Effector CD8-positive, alpha-beta T cell (primary cell): ENCODE data around the gene GMDS.

Experiments
- DNase-seq: peaks from one replicate; lab custom pipeline; 2025; lab: John Stamatoyannopoulos, UW

The GMDS gene

DNA sequence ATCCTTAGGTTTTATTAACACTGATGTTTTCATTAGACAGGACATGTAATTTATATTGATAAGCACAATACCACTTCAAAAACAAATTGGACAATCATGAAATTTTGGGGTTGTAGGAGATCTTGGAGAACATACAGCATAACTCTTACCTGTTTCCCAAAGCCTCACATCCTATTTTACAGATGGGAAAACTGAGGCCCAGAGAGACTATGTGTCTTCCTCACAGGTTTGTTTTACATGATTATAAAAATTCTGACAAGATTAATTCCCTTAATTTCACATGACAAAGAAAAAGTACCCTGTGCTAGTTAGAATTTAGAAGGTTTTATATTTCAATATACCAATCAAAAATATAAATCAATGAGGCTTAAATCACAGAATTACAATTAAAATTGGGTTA is 145.5 kb downstream of the GMDS start:
- no peak for DNase-seq

DNA sequence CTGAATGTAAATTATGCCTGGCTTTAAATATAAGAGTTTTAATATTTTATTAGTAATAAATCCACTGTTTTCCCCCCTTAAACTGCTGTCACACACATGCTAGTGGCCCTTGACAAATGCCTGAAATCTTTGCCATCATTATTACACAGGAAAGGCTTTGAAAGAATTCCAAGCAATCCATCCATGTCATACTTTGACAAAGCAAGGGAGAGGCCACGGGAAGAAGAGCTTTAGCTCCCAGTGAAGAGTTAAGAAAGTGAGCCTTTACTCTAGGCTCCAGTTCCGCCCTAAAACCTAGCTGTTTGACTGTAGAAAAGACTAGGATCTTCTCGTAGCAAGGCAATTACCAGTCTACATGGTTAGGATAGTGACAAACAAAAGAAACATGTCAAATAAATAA is 147.9 kb downstream of the GMDS start:
- DNase-seq, result no peak

DNA sequence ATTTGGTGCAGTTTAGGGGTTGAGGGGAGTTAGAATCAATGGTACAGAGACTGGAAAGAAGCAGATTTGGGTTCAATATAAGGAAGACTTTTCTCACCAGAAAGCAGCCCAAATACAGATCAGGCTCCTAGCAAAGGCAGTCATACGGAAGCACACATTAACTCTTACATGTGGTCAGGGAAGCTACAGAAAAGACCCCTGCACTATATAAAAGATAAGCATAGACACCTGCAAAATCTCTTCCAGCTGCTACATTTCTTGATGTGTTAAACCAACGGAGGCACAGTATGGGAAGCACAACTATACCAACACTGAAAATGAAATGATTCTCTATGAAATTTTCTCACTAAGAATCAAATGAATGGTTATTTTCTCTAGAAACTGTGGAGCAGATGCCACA is 150.8 kb downstream of the GMDS start:
- no peak for DNase-seq

DNA sequence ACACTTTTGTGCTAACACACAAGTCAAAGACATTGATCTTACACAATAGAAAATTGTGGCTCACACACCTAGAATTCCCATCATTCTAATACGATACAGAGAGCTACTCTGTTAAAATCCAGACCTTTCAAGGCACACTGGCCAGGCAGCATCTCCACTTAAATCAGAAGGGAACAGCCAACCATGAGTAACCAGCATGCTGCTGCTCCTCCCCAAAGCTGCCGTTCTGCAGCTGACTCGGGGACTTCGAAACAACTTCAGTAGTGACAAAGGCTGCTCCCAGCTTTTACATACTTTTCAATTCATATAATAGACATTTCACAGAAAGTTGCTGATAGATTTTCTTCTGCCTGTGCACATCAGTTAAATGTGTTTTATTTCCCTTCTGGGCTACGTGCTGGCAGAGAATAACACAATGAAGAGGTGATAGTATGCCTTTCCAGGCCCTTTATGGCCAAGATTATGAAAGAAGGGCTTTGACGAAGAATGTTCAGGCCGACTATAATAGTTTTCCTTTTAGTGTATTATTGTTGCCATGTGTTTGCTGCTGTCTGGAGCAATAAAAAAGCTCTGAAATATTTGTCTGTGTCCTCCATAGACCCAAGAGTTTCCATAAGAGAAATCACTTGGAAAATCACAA is 159.0 kb downstream of the GMDS start:
- no peak for DNase-seq

DNA sequence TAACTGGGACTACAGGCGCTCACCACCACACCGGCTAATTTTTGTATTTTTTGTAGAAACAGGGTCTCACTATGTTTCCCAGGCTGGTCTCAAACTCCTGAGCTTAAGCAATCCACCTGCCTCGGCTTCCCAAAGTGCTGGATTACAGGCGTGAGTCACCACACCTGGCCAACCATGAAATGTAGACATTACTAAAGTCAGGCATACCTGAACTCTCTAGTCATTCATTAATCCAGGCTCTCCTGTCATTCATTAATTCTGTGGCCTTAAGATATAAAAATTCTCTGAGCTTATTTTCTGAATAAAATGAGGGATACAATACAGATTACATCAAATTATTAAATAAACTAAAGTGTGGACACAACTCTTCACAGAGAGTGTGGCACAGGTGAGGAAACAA is 159.7 kb downstream of the GMDS start:
- no peak for DNase-seq

DNA sequence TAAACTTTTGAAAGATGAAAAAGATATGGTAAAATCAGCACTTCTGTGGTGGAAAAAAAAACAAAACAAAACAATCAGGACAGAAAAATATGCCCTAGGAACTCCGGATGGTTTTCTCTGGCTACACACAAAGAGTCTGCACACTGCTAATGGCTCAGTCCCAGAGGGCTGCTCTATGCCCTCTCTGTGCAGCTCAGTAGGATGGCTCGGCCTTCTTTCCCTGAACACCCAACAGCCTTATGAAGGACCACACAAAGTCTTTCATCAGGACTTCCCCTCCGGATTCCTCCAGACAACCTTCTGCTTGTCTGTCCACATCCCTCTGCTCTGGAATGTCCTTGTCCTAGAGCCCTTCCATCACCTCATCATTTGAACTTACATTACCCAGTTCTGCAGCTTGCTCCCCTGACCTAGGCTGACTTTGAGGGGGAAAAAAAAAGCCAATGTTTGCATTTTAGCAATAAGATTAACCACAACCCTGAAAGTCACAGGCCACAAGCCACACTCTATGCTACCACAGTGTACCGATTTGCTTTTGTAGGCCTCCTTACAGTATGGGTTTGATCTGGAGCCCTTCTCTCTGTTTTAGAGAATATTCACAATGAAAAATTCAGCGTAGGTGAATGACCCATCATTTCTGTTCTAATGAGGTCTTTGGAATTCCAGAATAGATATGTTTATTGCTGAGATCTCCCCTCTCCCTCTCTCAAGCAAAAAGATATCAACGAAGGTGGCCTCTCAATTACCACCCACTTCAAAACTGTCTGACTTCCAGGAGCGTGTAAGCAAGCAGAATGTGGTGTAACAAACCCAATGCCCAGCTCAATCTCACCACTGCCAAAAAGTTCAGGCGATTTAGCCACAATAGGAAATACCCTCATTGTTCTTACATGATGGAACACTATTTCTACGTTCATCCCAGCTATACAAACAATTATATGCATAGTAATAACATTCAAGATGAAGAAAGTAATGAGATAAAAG is 164.0 kb downstream of the GMDS start:
- no peak for DNase-seq

DNA sequence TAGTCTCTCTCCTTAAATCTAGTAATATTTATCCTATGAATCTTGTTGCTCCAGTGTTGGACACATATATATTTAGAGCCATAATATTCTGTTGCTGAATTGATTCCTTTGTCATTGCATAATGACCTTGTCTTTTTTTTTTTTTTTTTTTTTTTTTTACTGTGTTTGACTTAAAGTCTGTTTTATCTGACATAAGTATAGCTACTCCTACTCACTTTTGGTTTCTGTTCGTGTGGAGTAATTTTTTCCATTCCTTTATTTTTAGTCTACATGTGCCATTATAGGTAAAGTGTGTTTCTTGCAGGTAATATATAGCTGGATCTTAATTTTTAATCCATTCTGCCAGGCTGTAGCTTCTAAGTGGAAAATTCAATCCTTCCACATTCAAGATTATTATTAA is 166.5 kb downstream of the GMDS start:
- no peak for DNase-seq

DNA sequence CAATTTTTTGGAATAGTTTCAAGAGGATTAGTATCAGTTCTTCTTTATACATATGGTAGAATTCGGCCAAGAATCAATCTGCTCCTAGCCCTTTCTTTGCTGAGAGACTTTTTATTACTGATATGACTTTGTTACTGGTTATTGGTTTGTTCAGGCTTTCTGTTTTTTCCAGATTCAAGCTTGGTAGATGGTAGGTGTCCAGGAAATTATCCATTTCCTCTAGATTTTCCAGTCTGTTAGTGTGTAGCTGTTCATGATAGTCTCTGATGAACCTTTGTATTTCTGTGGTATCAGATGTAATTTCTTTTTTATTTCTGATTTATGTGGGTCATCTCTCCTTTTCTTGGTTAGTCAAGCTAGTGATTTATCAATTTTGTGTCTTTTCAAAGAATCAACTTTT is 167.6 kb downstream of the GMDS start:
- no peak for DNase-seq

DNA sequence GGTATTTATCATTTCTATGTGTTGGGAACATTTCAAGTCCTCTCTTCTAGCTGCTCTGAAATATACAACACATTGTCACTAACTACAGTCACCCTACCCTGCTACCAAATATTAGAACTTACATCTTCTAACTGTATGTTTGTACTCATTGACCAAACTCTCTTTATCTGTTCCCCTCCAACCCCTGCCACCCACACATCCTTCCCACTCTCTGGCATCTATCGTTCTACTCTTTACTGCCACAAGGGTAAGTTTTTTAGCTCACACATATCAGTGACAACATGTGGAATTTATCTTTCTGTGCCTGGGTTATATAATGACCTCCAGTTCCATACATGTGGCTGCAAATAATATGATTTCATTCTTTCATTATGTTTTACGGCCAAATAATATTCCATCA is 171.9 kb downstream of the GMDS start:
- no peak for DNase-seq

DNA sequence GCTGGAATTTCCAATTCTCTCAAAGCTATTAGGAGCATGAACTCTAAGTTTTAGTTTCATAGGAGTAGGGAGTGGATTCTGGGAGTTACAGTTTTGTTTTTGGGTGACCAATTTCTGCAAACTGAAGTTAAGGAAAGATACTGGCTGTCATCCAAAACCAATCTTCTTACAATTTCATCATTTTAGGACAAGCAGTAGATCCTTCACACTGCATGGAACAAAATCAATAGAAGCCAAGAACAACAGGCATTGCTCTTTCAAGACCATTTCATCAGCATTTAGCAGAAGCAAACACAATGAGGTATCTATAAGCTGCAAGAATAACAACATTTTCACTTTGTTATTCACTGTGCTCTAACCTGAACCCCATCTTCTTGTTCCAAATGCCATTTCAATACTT is 173.0 kb downstream of the GMDS start:
- DNase-seq, result no peak

DNA sequence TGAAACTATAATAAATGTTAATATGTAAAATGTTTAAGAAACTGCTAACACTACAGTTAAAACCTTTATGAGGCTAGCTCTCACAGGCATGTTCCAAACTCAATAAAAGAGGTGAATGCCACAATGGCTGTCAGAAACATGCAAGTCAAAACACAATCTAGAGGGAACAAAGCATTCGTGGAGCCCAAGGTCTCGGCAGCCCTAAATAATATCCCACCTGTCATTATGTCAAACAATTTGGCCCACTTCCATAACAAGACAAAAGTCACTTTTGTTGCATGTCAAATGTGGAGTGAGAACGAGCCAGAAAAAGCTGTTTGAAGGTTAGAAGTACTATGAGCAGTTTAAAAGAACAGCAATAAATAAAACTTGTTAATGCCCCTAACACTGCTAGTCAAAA is 181.9 kb downstream of the GMDS start:
- no peak for DNase-seq

DNA sequence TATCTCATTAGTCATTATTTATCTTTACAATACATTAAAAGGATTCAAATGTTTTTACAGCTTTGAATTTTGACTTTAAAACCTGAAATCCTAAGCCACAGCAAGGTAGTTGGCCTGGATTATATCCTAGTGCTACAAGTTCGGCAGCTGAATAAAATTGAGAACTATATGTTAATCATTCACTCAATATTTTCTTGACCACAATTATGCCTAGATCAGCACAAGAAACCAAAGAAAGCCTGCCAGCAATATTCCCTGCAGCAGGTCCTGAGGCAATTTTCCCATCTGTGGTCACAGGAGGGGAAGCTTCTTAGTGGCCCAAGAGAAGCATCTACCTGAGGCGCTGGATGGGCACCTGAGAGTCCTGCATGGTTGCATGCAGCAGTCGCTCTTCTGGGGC is 183.5 kb downstream of the GMDS start:
- no peak for DNase-seq

DNA sequence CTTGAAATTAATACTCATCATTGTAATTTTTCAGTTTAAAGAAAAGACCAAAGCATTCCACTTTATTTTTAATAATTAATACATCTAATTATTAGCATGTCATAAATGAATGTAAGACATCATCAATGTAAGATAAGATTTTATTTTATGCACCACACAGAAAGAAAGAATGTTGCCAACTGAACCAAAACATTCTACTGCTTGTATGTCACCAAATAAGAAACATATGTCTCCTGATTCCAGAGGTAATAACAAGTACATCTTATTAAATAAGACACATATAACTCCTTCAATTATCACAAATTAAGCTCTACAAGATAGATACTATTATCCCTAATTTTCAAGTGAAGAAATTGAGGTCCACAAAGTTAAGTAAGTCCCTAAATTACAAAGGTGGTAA is 189.5 kb downstream of the GMDS start:
- DNase-seq, result no peak

DNA sequence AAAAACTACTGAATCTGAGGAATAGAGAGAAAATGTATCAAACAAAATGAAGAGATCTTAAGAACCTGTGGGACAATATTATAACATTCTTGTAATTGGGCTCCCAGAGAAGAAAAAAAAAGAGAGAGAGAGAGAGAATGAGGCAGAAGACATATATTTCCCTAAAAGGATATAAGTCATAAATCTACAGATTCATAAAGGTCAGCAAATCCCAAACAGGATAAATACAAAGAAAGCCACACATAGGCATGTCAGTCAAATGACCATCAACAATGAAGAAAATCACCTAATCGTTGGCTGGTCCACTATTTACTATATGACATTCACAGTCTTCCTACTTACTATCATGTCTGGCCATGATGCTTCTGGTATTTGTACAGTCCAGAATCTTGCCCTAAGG is 190.3 kb downstream of the GMDS start:
- DNase-seq, result no peak

DNA sequence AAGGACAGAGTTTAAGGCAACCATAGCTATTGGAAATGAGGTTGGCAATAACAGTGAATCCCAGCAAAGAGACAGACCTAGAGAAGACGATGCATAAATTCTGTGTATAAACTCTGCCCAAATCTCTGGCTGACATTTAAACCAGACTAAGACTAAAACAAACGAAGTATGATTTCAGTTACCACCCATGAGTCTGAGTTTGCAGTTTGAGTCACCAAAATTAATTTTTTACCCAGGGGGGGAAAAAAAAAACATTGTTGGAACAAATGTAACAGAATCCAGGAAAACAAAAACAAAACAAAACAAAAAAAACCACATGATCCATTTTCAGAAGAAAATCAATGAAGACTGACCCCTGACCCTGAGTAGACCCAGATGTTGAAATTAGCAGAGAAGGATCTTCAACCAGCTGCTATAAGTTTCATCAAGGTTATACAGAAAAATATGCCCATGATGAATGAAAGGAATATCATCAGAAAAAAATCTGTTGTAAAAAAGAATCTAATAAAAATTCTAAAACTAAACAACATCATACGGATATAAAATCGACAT is 190.8 kb downstream of the GMDS start:
- DNase-seq, result no peak

DNA sequence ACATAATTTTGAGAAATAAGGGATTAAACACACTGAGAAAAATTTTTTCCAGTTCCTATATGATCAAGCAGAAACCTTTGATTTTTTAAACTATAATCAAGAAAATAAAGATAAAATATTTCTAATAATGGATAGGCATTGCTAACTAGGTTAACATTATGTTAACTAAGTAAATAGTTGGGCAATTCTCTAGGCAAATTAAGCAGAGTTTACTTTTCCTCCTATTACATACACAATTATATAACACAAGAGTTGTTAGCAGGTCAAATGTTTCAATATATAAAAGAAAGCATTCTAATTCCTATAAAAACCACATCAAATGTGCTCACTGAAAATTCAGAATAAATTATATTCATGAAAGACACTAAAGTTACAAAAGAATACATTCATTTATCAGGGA is 191.7 kb downstream of the GMDS start:
- no peak for DNase-seq

DNA sequence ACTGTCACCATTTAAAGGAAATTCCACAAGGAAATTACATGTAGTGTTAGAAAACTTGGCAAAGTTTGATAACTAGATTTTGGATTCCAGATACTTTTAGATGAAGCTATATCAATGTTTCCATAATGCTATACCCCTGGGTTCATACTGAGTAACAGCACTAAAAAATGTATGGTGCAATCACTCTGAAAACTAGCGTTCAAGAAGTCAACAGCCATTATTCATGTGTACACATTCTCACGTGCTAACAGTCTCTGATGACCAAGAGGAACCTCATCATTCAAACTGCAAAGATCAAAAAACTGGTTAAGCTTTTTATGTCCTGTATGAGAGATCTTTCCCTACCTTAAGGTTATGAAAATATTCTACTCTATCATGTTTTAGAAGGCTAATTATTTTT is 197.6 kb downstream of the GMDS start:
- no peak for DNase-seq

DNA sequence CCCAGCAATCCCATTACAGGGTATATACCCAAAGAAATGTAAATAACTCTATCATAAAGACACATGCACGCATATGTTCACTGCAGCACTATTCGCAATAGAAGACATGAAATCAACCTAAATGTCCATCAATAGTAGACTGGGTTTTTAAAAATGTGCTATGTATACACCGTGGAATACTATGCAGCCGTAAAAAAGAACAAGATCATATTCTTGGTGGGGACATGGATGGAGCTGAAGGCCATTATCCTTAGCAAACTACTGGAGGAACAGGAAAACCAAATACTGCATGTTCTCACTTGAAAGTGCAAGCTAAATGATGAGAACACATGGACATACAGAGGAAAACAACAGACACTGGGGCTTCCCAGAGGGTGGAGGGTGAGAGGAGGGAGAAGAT is 201.2 kb downstream of the GMDS start:
- DNase-seq, result no peak

DNA sequence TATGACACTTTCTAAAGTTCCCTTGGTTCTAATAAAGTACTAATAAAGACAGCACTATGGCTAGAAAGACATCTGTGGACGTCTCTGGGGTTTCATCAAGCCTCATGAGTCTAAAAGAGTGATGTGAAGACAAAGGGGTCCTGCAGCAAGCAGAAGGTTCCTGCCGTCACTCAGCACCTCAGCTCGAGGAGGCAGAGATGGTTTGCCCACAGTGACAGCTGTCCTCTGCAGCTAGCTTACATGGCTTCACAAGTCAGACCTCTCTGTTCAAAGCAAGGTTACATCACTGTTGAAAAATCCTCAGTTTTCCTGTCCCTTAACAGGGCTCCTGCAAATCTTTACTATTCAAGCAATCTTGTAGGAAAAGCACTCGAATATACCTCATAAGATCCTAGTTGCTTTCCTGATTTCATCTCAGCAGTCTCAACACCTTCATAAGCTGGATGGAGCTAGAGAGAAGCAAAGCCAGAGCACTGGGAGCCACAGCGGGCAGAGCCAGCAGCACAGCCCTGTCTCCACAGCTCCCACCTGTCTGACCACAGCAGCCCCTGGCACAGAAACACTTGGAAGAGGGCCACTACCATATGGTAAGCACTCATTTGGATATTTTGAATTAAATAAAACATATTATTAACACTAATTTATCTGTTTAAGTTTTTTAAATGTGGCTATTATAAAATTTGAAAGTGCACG is 202.3 kb downstream of the GMDS start:
- DNase-seq, result no peak

DNA sequence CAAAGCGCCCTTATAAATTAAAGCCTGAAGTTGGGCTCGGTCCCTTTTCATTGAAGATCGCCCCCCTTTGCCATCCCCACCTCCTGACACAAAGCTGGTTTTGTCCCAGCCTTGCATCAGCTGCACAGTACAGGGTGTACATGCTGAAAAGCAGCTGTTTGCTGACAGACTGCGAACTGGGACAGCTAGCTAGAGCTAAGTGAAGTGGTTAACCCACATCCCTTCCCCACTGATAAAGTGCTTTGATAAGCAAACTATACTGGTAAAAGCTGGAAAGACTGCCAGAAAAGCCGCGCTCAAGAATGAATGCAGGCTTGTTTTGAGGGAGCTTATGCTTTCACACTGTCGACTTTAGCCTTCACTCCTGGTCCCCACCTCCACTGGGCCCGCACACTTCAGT is 207.3 kb downstream of the GMDS start:
- DNase-seq, result no peak

DNA sequence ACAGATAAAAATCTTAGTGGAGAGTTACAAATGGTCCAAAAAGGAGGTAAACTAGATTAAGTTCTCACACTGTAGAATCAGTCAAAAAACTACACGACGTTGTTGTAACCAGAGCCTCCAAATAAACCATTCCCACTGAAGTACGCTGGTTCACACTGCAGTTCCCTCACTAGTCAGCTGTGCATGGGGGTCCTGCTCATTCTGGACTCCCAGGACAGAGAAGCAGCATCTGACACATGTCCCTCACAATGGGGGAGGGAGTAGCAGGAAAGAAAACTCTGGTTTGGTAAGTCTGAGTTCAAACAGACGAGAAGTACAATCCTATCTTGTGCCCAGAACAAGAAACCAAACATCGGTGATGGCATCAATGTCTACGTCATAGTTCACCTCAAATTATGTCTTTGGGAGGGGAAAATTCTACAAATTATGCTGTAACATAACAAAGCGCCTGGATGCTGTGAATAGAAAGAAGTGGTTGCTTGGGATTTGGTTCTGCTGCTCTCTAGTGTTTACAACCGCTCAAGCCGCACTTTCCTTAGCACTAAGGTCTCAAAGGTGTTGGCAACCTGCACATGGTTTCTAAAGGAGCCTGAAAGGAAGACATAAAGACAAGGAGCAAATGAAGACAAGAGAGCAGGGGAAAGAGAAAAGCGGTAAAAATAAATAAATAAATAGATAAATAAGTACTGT is 208.0 kb downstream of the GMDS start:
- no peak for DNase-seq

DNA sequence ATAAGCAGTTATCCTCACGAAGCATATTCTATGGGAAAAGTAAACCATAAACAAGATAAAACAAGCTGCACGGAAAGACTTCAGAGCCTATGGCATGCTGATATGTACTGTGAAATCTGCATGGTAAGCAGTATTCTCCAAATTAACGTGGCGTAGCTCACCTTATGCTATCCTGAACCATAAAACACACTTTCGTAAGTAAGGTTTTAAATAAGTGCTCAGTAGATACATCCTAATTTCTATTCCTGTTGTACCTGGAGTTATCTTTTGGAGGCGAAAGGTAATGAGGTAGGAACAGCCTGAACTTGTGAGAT is 208.7 kb downstream of the GMDS start:
- DNase-seq, result no peak
